ENCODE data around the gene TNFSF9. TPM values are rescaled to one million over a fixed set of nuclear protein-coding genes. Genes with fewer than 3 reads are reported as not detected.

TNFSF9 gene
- total RNA-seq, 4 donors from 2014 or later = 1.5 to 3.7 TPM; not detected in 2

DNA sequence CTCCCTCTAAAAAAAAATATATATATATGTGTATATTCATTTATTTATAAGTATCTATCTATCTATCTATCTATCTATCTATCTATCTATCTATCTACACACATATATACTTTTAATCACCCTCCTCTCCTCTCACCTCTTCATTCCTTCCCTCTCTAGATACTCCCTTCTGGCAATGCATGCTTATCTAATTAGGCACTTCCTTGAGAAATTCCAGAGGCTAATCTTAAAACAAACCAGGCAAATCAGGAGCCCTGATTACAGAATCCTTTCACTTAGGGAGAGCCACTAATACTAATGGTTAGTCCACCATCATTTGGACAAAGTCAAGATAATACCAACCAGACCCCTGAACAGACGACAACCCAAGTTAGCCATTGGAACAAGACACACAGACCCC is 42.5 kb downstream of the TNFSF9 start:
- TF ChIP-seq, protein P1, sequence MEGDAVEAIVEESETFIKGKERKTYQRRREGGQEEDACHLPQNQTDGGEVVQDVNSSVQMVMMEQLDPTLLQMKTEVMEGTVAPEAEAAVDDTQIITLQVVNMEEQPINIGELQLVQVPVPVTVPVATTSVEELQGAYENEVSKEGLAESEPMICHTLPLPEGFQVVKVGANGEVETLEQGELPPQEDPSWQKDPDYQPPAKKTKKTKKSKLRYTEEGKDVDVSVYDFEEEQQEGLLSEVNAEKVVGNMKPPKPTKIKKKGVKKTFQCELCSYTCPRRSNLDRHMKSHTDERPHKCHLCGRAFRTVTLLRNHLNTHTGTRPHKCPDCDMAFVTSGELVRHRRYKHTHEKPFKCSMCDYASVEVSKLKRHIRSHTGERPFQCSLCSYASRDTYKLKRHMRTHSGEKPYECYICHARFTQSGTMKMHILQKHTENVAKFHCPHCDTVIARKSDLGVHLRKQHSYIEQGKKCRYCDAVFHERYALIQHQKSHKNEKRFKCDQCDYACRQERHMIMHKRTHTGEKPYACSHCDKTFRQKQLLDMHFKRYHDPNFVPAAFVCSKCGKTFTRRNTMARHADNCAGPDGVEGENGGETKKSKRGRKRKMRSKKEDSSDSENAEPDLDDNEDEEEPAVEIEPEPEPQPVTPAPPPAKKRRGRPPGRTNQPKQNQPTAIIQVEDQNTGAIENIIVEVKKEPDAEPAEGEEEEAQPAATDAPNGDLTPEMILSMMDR (IDR thresholded peaks at IDR 0.05; ENCODE audit: low read depth) = no peak

- TF ChIP-seq, protein P1 (IDR thresholded peaks at IDR 0.05; ENCODE audit: low read depth) = no peak
These were observed 46.1 kb downstream of the TNFSF9 start for GRCh38 chr19:6576869-6577475.

DNA sequence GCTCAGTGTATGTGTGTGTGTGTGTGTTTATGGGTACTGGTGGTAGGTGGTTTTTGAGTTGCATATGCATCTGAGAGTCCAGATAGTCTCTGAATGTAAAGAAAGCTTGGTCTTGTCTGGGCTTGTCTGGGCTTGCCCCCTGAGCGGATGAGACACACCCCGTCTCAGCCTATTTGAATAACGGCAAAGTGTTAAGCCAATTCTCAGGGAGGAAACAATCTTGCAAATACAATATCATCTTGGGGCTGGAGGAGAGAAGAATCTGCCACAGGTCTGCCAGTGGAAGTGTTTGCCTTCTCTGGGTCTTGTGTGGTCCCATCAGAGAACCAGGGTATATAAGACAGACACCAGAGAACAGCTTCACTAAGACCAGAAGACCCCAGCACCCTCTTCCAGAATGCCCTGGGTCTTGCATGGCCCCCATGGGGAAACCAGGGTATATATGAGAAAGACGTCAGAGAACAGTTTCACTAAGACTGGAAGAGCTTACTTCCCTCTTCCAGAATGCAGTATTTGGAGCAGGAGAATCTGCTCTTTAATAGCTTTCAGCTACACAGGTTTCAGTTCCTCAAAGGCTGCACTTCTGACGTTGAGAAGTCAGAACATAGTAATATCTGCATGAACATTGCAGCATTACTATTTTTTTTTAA is 46.8 kb downstream of the TNFSF9 start:
- TF ChIP-seq, protein P1 (IDR thresholded peaks at IDR 0.05; ENCODE audit: low read depth) = no peak

GRCh38 chr19:6579450-6580178 is 48.8 kb downstream of the TNFSF9 start:
- TF ChIP-seq, protein P1 (IDR thresholded peaks at IDR 0.05; ENCODE audit: low read depth) = no peak

GRCh38 chr19:6580313-6580712 is 49.5 kb downstream of the TNFSF9 start:
- TF ChIP-seq, protein P1 (IDR thresholded peaks at IDR 0.05; ENCODE audit: low read depth) = no peak

Small RNAs within 50 kb of the gene (small RNA-seq; reads per million reads assigned to genes)
- gene AC010503.2 (not detected), gene RF00019 (0.49 reads per million)

Other genes starting within 250 kb of the TNFSF9 start
- gene ACER1, start 197.4 kb upstream of the TNFSF9 start, total RNA-seq = under 1 TPM in 1 of 4 donors, not detected in 3; 0.44 TPM
- gene CLPP, start 169.5 kb upstream of the TNFSF9 start, total RNA-seq = 10 to 100 TPM; 41.1 to 88.4 (median 56.2) TPM
- gene ALKBH7, start 158.2 kb upstream of the TNFSF9 start, total RNA-seq = 10 to 100 TPM; 26.9 to 78.9 (median 60.2) TPM
- 1 to 10 TPM in 1 of 4 donors, under 1 TPM in 3; 0.16 to 1.5 (median 0.78) TPM for gene PSPN, start 155.1 kb upstream of the TNFSF9 start, total RNA-seq
- 10 to 100 TPM; 27.9 to 41.6 (median 33.8) TPM for gene GTF2F1, start 137.9 kb upstream of the TNFSF9 start, total RNA-seq
- gene KHSRP, start 106.2 kb upstream of the TNFSF9 start, total RNA-seq = 100 to 1,000 TPM in 1 of 4 donors, 10 to 100 TPM in 3; 44.7 to 114 (median 61.6) TPM
- gene SLC25A41, start 97.3 kb upstream of the TNFSF9 start, total RNA-seq = not detected
- gene SLC25A23, start 71.2 kb upstream of the TNFSF9 start, total RNA-seq = 10 to 100 TPM; 14.3 to 50.9 (median 23.9) TPM
- gene CRB3, start 66.8 kb upstream of the TNFSF9 start, total RNA-seq = 1 to 10 TPM in 1 of 4 donors, not detected in 3; 1.0 TPM
- gene DENND1C, start 49.2 kb upstream of the TNFSF9 start, total RNA-seq = 1 to 10 TPM; 2.4 to 8.0 (median 4.0) TPM
- gene TUBB4A, start 28.7 kb upstream of the TNFSF9 start, total RNA-seq = under 1 TPM in 1 of 4 donors, not detected in 3; 0.22 TPM
- gene CD70, start 60.1 kb downstream of the TNFSF9 start, total RNA-seq = not detected
- gene TNFSF14, start 139.1 kb downstream of the TNFSF9 start, total RNA-seq = 1 to 10 TPM in 1 of 4 donors, under 1 TPM in 3; 0.19 to 2.9 (median 0.77) TPM
- 1,000 to 10,000 TPM in 1 of 4 donors, 100 to 1,000 TPM in 3; 262 to 1,114 (median 554) TPM for gene C3, start 189.6 kb downstream of the TNFSF9 start, total RNA-seq
- 10 to 100 TPM; 31.0 to 62.9 (median 45.6) TPM for gene GPR108, start 206.6 kb downstream of the TNFSF9 start, total RNA-seq
- gene TRIP10, start 208.7 kb downstream of the TNFSF9 start, total RNA-seq = 100 to 1,000 TPM in 1 of 4 donors, 10 to 100 TPM in 3; 51.7 to 161 (median 82.4) TPM
- 1 to 10 TPM in 2 of 4 donors, under 1 TPM in 1, not detected in 1; 0.85 to 1.8 (median 1.3) TPM for gene SH2D3A, start 236.4 kb downstream of the TNFSF9 start, total RNA-seq
- gene VAV1, start 241.7 kb downstream of the TNFSF9 start, total RNA-seq = 10 to 100 TPM in 3 of 4 donors, 1 to 10 TPM in 1; 6.4 to 16.8 (median 11.2) TPM